ENCODE data around the gene STX4.

DNA sequence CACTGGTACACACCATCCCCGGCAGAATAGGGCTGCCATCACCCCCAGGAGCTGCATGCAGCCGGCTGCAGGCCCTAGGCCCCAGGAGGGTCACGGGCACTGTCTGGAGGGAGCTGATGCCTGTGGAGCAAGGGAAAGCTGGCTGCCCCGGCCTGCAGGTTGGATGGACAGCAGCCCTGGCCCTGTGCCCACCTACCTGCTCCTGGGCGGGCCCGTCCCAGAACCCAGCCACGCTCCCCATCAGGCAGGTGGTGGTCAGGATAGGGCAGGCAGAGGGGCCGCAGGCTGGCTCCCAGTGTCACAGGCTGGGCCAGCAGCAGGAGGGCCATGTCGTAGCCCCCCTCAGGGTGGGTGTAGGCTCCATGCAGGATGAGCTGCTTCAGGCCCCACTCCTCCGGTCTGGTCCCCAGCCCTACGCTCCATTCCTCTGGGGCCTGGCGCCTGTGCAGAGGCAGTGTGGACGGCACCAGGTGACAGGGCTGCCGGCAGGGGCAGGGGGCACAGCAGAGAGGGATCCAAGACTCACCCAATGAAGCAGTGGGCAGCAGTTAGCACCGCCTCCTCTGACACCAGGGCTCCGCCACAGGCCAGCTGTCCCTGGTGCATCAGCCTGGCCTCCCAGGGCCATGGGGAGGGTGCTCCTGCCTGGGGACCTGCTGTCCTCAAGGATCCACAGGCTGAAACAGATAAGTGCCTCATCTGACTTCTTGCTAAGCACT lies 51.4 kb downstream of the STX4 start:
- TF ChIP-seq POLR2A (IDR thresholded peaks at IDR 0.05): no peak
- TF ChIP-seq, protein P1, sequence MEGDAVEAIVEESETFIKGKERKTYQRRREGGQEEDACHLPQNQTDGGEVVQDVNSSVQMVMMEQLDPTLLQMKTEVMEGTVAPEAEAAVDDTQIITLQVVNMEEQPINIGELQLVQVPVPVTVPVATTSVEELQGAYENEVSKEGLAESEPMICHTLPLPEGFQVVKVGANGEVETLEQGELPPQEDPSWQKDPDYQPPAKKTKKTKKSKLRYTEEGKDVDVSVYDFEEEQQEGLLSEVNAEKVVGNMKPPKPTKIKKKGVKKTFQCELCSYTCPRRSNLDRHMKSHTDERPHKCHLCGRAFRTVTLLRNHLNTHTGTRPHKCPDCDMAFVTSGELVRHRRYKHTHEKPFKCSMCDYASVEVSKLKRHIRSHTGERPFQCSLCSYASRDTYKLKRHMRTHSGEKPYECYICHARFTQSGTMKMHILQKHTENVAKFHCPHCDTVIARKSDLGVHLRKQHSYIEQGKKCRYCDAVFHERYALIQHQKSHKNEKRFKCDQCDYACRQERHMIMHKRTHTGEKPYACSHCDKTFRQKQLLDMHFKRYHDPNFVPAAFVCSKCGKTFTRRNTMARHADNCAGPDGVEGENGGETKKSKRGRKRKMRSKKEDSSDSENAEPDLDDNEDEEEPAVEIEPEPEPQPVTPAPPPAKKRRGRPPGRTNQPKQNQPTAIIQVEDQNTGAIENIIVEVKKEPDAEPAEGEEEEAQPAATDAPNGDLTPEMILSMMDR (IDR thresholded peaks at IDR 0.05): no peak

All from esophagus squamous epithelium (tissue), 4 donors.